ENCODE results near the gene ANKRD29. TPM values are rescaled to one million over a fixed set of nuclear protein-coding genes. Genes with fewer than 3 reads are reported as not detected.
A peak's percentile ranks its signal among the peaks of the same experiment; 100 is the strongest.

ANKRD29 gene
- total RNA-seq = 100 to 1,000 TPM in 2 of 6 donors, 10 to 100 TPM in 4; 50.4 to 150 (median 85.8) TPM

DNA sequence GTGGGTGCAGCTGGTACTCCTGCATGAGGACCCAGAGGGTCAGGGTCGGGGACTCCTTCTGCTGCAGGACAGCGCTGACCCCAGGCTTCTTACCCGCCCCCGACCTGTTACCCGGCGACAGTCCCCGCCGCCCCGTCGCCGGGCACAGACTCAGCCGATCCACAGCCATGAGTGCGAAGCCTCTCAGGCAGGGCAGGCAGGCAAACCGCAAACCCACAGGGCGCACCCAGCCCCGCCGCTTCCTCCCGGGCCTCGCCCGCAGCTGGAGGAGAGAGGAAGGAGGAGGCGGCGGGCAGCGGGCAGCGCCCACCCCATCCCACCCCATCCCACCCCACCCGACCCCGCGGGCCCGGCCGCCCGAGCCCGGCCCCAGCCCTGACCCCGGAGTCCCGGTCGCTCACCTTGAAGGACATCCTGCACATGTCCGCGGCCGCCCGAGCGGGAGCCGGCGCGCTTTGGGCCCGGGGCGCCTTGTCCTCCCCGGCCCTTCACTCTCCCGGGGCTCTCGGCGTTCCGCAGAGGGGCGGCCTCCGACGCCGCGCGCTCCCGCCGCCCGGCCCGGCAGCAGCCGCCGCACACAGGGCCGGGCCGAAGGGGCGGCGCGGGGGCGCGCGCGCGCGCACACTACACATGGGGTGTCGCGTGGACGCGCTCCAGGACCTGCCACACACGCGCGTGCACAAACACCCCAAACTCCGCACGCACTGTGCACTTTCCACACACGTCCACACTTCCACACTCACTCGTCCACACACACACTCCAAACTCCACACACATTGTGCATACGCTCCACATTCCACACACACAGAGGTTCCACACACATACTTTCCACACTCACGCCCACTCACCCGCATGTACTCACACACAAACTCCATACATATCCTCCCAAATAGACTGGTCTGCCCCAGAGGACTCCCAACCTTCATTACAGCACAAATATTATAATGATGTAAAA is at the start of gene ANKRD29:
Gene ANKRD29, minus strand, starts transcription at position 603 of the 955 bp plus-strand sequence. Its CDS starts 181 bp downstream, at position 422.
- Histone ChIP-seq H3K4me1 (peaks cover 10 to 25% (median 14%) of the 10 kb centered on the region in 4 donors), H3K27me3 (peaks cover 0 to 8% (median 2%) of the 10 kb centered on the region in 4 donors), H3K27ac (peak within 1 kb of the TSS in 3 of 4 donors; percentile 60 to 70 (median 69)), H3K9me3 (no peaks in the 10 kb centered on the region), H3K36me3 (no peaks in the 10 kb centered on the region), H3K4me3 (peak within 1 kb of the TSS; percentile 17 to 65 (median 60))
- TF ChIP-seq CTCF (IDR thresholded peaks at IDR 0.05) (no peak), EP300 (IDR thresholded peaks at IDR 0.05) (no peak), POLR2AphosphoS5 (IDR thresholded peaks at IDR 0.05) (no peak), POLR2A (IDR thresholded peaks at IDR 0.05) (no peak)
- peak; percentile 68 to 82 for ATAC-seq (ENCODE audit: low FRiP score in 2 of 2)
- peak; percentile 45 to 93 for DNase-seq
- WGBS, 2 donors = 1 to 2% methylated on average over 39 to 50 of the region's 86 CpGs

DNA sequence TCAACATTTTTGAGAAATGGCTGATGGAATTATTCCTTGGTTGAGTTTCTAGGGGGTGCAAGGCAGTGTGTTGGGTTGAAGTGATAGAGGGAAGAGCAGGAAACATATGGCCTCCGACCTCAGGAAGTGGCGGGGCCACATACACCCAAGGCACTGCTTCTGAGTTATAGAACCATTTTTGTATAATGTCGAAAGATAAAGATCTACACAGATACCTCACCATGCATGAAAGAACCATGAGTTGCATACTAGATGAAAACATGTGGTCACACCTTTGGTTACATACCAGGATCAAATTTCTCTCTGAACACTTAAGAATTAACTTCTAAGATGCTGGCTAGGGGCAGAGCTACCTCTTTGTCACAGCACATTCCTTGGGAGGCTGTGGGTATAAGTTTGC is 49.7 kb upstream of the ANKRD29 start:
- no peak for TF ChIP-seq POLR2A (IDR thresholded peaks at IDR 0.05)
- H3K4me3 ChIP-seq = no peak overlapping the region
- H3K4me1 ChIP-seq = no peaks in the 10 kb centered on the region
- no peaks in the 10 kb centered on the region for H3K36me3 ChIP-seq
- ATAC-seq (ENCODE audit: low FRiP score in 2 of 2) = peak in 1 of 2 donors; percentile 34
- peaks cover 0 to 1% (median under 1%) of the 10 kb centered on the region in 4 donors for H3K9me3 ChIP-seq
- H3K27me3 ChIP-seq = no peaks in the 10 kb centered on the region
- H3K27ac ChIP-seq = no peak overlapping the region
- DNase-seq = no peak
- WGBS, 2 donors = 42 to 56% methylated on average over 3 of the region's 3 CpGs

GRCh38 chr18:23711426-23711825 is 48.7 kb upstream of the ANKRD29 start:
- Histone ChIP-seq H3K36me3 (no peaks in the 10 kb centered on the region), H3K4me3 (no peak overlapping the region), H3K27ac (no peak overlapping the region), H3K27me3 (no peaks in the 10 kb centered on the region), H3K9me3 (peaks cover 0 to 9% (median 5%) of the 10 kb centered on the region in 4 donors), H3K4me1 (no peaks in the 10 kb centered on the region)
- ATAC-seq (ENCODE audit: low FRiP score in 2 of 2) (no peak), DNase-seq (no peak)
- WGBS, 2 donors = 86 to 91% methylated on average over 1 of the region's 1 CpG
- no peak for TF ChIP-seq EP300 (IDR thresholded peaks at IDR 0.05)
- no peak for TF ChIP-seq CTCF (IDR thresholded peaks at IDR 0.05)
- TF ChIP-seq POLR2A (IDR thresholded peaks at IDR 0.05) = no peak
- no peak for TF ChIP-seq POLR2AphosphoS5 (IDR thresholded peaks at IDR 0.05)

GRCh38 chr18:23710946-23711345 is 48.2 kb upstream of the ANKRD29 start:
- H3K36me3 ChIP-seq = no peaks in the 10 kb centered on the region
- H3K9me3 ChIP-seq = peaks cover 0 to 9% (median 5%) of the 10 kb centered on the region in 4 donors
- no peak for ATAC-seq (ENCODE audit: low FRiP score in 2 of 2)
- WGBS, 2 donors = 90 to 95% methylated on average over 1 of the region's 1 CpG
- H3K4me3 ChIP-seq = no peak overlapping the region
- no peak for TF ChIP-seq POLR2AphosphoS5 (IDR thresholded peaks at IDR 0.05)
- TF ChIP-seq POLR2A (IDR thresholded peaks at IDR 0.05) = no peak
- TF ChIP-seq EP300 (IDR thresholded peaks at IDR 0.05) = no peak
- TF ChIP-seq CTCF (IDR thresholded peaks at IDR 0.05) = no peak
- no peak for DNase-seq
- no peaks in the 10 kb centered on the region for H3K4me1 ChIP-seq
- no peaks in the 10 kb centered on the region for H3K27me3 ChIP-seq
- H3K27ac ChIP-seq = no peak overlapping the region

DNA sequence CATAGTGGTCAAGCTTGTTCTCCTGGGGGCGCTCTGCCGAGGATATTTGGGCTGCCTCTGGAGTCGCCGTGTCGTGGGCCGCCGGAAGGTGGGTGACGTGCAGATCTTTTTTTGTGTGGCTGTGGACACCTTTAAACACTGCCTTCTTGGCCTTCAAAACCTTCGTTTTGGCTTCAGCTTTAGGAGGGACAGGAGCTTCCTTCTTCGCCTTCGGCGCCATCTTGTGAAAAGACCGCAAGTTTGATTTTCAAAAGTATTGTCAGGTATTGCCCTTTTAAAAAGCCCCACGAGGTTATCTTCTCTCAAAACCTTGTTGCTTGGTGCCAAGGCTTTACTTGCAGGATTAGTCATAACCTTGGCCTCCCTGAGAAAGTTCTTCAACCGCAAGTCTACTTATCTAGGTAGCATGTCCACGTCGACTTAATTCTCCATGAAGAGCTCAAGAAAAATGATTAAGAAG is 47.4 kb upstream of the ANKRD29 start:
- Histone ChIP-seq H3K4me3 (no peak overlapping the region), H3K9me3 (peaks cover 0 to 9% (median 5%) of the 10 kb centered on the region in 4 donors), H3K27me3 (no peaks in the 10 kb centered on the region), H3K36me3 (no peaks in the 10 kb centered on the region), H3K27ac (no peak overlapping the region), H3K4me1 (no peaks in the 10 kb centered on the region)
- TF ChIP-seq CTCF (IDR thresholded peaks at IDR 0.05) (no peak), POLR2A (IDR thresholded peaks at IDR 0.05) (no peak), EP300 (IDR thresholded peaks at IDR 0.05) (no peak), POLR2AphosphoS5 (IDR thresholded peaks at IDR 0.05) (no peak)
- WGBS, 2 donors = 84 to 90% methylated on average over 17 of the region's 17 CpGs
- DNase-seq = peak in 1 of 2 donors; percentile 42
- ATAC-seq (ENCODE audit: low FRiP score in 2 of 2) = no peak
